T47D (cell line): Measurements from ENCODE around the gene TMEM17.

Source experiments
- DNase-seq, 2 experiments: peaks; one replicate each; pipeline versions ENCODE4 v3.0.0 to v3.0.0-alpha.2; 2011 to 2012; ENCODE audit warnings: low read depth in 1 of 2, low spot score in 1 of 2
- JUND ChIP-seq: IDR thresholded peaks from 2 replicates; pipeline ENCODE4 v1.6.1; 2012; ENCODE audit warnings: low read depth
- in situ Hi-C: cut with HindIII; loops from 2 replicates; pipeline ENCODE4 v1.10.0; 2016; ENCODE audit warnings: low sequenced_read_pairs, low pct_unique_long_range_greater_than_20kb

The TMEM17 gene

DNA sequence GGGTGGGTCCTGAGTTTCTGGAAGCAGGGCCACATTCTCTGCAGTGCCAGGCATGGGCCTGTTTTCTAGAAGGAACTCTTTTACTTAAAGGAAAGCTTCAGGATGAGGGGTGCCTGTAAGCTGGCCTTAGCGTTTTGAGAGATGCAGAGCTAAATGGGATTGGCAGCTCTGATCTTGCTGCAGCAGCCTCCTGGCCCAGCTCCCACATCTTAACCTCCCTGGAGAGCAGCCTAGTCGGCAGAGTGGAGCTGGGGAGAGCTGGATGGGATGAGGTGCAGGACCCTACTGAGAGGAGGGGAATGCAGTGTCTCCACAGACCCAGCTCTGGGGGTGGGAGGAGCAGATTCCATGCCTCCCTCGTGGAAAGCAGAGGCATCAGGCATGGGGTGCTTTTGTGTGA is 52.0 kb downstream of the TMEM17 start:
- TF ChIP-seq JUND, result no peak
- DNase-seq, result no peak
- in situ Hi-C loops, result no loop called here

DNA sequence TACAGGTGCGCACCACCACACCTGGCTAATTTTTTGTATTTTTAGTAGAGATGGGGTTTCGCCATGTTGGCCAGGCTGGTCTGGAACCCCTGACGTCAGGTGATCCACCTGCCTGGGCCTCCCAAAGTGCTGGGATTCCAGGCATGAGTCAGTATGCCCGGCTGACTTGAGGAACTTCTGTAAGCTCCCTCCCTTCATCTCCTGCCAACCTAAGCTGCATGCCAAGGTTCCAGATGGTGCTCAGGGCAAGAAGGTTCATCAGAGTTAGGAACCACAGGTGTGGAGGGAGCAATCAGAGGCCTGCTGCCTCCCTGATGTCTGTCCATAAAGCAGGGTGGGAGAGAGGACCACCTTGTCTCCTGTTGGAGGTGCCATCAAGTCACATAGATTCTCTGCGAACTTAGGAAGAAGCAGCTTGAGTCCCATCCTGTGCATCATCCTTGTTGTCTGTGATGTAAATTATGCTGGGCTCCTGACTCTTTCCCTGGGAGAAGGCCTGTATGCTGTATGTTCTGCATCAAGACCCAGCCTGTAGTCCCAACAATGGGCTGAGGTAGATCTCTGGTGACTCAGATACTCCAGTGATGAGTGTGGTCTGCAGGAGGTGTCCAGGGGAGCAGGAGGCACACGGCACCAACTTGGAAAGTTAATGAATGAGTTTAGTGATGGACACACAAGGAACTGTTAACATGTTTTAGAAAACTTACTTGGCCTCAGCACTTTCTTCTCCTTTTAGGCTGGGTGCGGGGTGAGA is 53.1 kb downstream of the TMEM17 start:
- in situ Hi-C loops, result no loop called here
- TF ChIP-seq JUND, result no peak
- no peak for DNase-seq

GRCh38 chr2:62450716-62451191 is 55.2 kb downstream of the TMEM17 start:
- no peak for DNase-seq
- TF ChIP-seq JUND, result no peak
- in situ Hi-C loops, result no loop called here
